Testis (tissue), 2 donors: ENCODE data around the gene GFRA1.

Experiments
- POLR2A ChIP-seq: fragments of 450-650 bp; IDR thresholded peaks from one replicate; pipeline ENCODE4 v1.6.1; 2017; ENCODE audit warnings: antibody characterized with exemption, mild to moderate bottlenecking, moderate library complexity
- TF ChIP-seq, protein P1 (sequence below), 3 experiments: fragments of 450-650 bp in 2 of 3; fragments of 200-600 bp in 1 of 3; sonication (generic) in 1 of 3; IDR thresholded peaks; one replicate each; pipeline ENCODE4 v1.5.1; 2016 to 2019; ENCODE audit warnings: antibody characterized with exemption in 3 of 3, mild to moderate bottlenecking in 2 of 3, moderate library complexity in 1 of 3

DNA sequence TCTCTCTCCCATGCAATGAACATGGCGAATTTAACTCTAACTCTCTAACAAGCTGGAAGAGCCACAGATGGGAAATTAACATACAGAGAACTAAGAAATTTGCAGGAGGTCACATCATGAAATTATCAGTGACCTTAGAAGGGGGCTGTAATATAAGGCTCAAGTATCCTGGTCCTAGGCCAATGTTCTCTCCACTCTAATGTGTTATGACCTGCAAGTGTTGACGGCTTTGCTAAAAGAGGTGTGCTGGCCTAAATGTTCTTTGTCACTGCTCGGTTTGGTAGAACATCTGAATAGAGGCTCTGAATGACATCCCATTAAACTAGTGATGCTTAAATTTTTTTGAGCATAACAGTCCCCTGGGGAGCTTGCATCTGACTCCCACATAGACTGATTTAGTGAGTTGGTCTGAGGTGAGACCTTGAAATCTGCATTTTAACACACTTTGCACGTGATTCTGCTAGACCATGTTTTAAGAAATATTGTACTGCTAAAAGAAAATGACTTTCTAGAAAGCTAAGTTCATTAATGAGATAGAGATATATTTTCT lies 129.3 kb downstream of the GFRA1 start:
- TF ChIP-seq, protein P1, sequence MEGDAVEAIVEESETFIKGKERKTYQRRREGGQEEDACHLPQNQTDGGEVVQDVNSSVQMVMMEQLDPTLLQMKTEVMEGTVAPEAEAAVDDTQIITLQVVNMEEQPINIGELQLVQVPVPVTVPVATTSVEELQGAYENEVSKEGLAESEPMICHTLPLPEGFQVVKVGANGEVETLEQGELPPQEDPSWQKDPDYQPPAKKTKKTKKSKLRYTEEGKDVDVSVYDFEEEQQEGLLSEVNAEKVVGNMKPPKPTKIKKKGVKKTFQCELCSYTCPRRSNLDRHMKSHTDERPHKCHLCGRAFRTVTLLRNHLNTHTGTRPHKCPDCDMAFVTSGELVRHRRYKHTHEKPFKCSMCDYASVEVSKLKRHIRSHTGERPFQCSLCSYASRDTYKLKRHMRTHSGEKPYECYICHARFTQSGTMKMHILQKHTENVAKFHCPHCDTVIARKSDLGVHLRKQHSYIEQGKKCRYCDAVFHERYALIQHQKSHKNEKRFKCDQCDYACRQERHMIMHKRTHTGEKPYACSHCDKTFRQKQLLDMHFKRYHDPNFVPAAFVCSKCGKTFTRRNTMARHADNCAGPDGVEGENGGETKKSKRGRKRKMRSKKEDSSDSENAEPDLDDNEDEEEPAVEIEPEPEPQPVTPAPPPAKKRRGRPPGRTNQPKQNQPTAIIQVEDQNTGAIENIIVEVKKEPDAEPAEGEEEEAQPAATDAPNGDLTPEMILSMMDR (IDR thresholded peaks at IDR 0.05) = no peak
- no peak for TF ChIP-seq POLR2A
